Muscle of leg (tissue), 11 donors: Measurements from ENCODE around the gene KCNH4. TPM values are rescaled to one million over a fixed set of nuclear protein-coding genes. Genes with fewer than 3 reads are reported as not detected.
"Not testable (repeated sequence)": the region's sequence is repeated elsewhere in the genome, so short reads cannot be mapped to it uniquely, and the experiment has no call there.

Experiments
- DNase-seq: peaks from one replicate; pipeline ENCODE4 v3.0.0; 2013
- H3K27ac ChIP-seq: one replicate; pipeline ENCODE4 v1.5.1; 2013; ENCODE audit warnings: mild to moderate bottlenecking, low read length, control low read depth
- H3K27me3 ChIP-seq: one replicate; pipeline ENCODE4 v1.6.1; 2013; ENCODE audit warnings: low read length; ENCODE audit not compliant: control insufficient read depth, insufficient read depth
- H3K36me3 ChIP-seq: one replicate; pipeline ENCODE4 v1.6.1; 2013; ENCODE audit warnings: low read length; ENCODE audit not compliant: control insufficient read depth, insufficient read depth
- H3K4me1 ChIP-seq: one replicate; pipeline ENCODE4 v1.6.1; 2013; ENCODE audit warnings: low read length; ENCODE audit not compliant: control insufficient read depth, insufficient read depth
- H3K4me3 ChIP-seq: one replicate; pipeline ENCODE4 v1.5.1; 2013; ENCODE audit warnings: low read length, control low read depth
- H3K9me3 ChIP-seq: replicated peaks from 2 replicates; pipeline ENCODE4 v1.6.1; 2013; ENCODE audit warnings: low read depth, low read length; ENCODE audit not compliant: control insufficient read depth
- WGBS: methylation state at CpG from one replicate; pipeline ENCODE4 v1.1.5; 2013; ENCODE audit warnings: missing lambda C conversion rate; ENCODE audit not compliant: insufficient coverage; 5-methylcytosine and 5-hydroxymethylcytosine counted together
- polyA plus RNA-seq, 8 donors: library from polyadenylated mRNA; unstranded; fragments of 120-200 nt; gene quantifications; one replicate each; pipeline versions ENCODE4 v1.2.1 to v1.2.3, GENCODE V29; 2013; ENCODE audit warnings: inconsistent platforms in 1 of 8, low replicate concordance in 1 of 8; ENCODE audit not compliant: insufficient read length in 8 of 8, insufficient read depth in 1 of 8
- total RNA-seq: library from RNA; stranded (reverse); fragments of 120-200 nt; gene quantifications from one replicate; pipeline ENCODE4 v1.2.4, GENCODE V29; 2013

KCNH4 gene
- total and polyA plus RNA-seq, 9 donors: 0.04 to 0.05 (median 0.05) TPM; not detected in 6

DNA sequence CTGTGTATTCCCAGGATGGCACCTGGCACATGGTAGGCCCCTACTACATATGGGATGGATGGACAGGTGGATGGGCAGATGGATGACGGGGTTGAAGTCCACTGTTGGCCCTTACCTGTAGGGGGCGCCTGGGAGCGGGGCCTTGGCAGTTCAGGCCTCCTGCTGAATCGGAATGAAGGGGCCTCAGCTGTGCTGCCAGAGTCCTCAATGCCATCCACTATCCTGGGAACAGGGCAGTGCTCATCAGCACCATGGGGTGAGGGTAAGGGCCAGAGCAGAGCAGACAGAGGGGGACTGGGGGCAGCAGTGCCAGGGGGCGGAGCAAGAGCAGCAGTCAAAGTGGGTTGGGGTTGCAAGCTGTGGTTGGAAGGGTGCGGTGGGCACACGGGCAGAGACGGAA, 17.8 kb downstream of the KCNH4 start:
- Histone ChIP-seq H3K9me3 (no peaks in the 10 kb centered on the region), H3K36me3 (no peaks in the 10 kb centered on the region), H3K27ac (no peak overlapping the region), H3K27me3 (no peaks in the 10 kb centered on the region), H3K4me3 (no peak overlapping the region), H3K4me1 (no peaks in the 10 kb centered on the region)
- no peak for DNase-seq
- WGBS: 51% methylated on average over 8 of the region's 8 CpGs

DNA sequence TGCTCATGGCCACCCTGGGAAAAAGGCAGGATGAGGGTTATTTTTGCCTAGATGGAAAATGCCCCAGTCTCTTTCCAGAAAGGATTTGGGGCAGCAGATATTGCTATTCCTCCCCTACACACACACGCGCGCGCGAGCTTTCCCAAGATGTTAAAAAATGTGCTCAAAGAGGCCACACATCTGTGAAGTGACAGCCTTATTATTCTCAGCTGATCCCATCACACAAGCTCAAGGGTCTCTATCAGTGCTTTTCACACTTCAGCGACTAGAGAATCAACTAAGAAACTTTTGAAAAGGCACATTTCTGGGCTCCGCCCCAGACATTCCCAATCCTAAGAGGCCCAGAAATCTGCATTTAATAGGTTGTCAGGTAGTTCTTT, 20.4 kb downstream of the KCNH4 start:
- DNase-seq: no peak
- Histone ChIP-seq H3K4me3 (no peak overlapping the region), H3K4me1 (peaks cover 4% of the 10 kb centered on the region), H3K36me3 (no peaks in the 10 kb centered on the region), H3K27me3 (no peaks in the 10 kb centered on the region), H3K27ac (no peak overlapping the region), H3K9me3 (no peaks in the 10 kb centered on the region)
- WGBS: 60% methylated on average over 1 of the region's 7 CpGs

DNA sequence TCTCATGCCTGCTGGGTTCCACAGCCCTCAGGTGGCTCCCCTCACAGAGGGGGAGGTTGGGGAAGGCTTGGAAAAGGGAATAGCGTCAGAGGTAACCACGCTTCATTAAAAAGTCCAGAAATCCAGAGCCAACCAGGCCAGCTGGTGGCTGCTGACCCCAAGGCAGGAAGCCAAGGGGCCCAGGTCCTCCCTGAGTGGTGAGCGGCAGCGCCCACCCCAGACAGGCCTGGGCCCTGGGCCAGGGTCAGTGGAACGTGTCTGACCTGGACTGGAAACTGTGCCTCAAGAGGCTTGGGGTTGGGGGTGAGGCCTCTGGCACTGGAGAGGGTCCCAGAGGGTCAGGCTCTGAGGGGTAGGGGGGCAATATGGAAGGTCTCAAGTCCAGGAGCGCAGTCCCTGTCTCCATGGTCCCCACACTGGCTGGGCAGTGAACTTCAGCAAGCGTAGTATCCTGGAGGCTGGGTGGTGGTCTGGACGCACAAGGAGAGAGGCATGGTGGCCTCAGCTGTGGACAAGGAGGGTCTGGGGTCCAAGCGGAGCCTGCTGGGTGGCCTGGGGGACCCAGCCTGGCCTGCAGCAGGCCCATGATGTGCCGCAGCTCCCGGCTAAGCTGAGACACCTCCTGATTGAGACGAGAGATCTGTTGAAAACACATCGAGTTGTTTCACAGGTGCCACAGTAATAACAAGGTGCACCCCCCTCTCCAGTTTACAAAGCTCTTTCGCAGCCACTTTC, 21.0 kb downstream of the KCNH4 start:
- H3K36me3 ChIP-seq: no peaks in the 10 kb centered on the region
- H3K9me3 ChIP-seq: no peaks in the 10 kb centered on the region
- peaks cover 7% of the 10 kb centered on the region for H3K4me1 ChIP-seq
- no peaks in the 10 kb centered on the region for H3K27me3 ChIP-seq
- DNase-seq: no peak
- H3K27ac ChIP-seq: no peak overlapping the region
- no peak overlapping the region for H3K4me3 ChIP-seq
- WGBS: 59% methylated on average over 12 of the region's 14 CpGs

DNA sequence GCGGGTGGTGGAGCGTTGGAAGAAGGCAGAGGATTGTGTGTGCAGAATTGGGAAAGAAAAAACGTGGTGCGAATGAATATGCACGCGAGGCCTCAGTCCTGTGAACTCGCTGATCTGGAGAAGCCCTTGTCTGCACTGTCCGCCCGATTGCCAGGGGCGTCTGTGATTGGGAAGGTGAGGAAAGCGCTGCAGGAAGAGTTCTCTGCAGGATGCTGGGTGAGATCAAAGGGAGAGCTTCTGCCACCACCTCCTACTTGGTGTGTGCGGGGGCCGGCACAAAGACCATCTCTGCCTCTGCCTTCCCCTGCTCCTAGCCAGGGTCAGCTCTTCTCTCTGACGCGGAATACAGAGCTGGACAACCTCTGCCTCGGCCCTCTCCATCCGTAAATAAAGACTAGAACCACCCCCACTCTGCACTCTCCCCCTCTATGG, 25.3 kb downstream of the KCNH4 start:
- H3K27me3 ChIP-seq: no peaks in the 10 kb centered on the region
- no peak for DNase-seq
- 21% methylated on average over 16 of the region's 17 CpGs for WGBS
- peaks cover 19% of the 10 kb centered on the region for H3K36me3 ChIP-seq
- H3K27ac ChIP-seq: no peak overlapping the region
- peak overlapping the region; percentile 97 for H3K4me3 ChIP-seq
- peaks cover 17% of the 10 kb centered on the region for H3K4me1 ChIP-seq
- H3K9me3 ChIP-seq: no peaks in the 10 kb centered on the region

DNA sequence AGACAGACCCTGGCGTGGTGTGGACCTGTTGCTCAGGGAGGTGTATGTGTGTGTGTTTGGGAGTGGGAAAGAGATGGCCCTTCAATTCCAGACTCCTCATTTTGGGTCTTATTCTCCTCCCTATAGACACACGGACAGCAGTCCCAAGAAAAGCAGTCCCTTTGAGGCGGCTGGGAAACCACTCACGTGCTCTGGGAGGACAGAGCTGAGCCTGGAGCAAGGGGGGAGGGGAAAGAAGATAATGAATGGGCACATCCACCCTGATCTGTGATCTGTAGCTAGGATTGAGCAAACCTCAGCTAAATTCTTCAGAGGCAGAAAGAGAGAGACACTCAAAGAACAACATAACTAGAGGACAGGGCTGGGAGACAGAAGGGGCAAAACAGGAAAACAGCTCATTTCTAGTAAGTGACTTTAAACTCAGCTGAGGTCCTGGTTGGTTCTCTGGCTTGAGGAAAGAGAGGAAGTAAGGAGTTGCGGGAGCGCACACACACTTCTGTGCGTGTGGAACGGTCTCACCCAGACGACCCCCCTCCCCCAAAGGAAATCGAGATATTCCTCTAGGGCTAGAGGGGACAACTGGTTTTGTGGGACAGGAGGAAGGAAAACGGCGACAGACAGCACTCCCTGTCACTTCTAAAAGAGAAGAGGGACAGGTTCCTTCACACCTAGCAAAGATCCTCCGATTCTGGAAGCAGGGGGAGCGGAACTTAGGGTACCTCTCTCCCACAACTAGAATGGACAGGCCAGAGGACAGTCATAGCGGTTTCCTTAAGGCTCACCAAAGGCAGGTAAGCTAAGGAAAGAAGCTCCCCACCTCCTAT, 26.8 kb downstream of the KCNH4 start:
- H3K4me1 ChIP-seq: peaks cover 17% of the 10 kb centered on the region
- no peak for DNase-seq
- WGBS: 0% methylated on average over 1 of the region's 15 CpGs

DNA sequence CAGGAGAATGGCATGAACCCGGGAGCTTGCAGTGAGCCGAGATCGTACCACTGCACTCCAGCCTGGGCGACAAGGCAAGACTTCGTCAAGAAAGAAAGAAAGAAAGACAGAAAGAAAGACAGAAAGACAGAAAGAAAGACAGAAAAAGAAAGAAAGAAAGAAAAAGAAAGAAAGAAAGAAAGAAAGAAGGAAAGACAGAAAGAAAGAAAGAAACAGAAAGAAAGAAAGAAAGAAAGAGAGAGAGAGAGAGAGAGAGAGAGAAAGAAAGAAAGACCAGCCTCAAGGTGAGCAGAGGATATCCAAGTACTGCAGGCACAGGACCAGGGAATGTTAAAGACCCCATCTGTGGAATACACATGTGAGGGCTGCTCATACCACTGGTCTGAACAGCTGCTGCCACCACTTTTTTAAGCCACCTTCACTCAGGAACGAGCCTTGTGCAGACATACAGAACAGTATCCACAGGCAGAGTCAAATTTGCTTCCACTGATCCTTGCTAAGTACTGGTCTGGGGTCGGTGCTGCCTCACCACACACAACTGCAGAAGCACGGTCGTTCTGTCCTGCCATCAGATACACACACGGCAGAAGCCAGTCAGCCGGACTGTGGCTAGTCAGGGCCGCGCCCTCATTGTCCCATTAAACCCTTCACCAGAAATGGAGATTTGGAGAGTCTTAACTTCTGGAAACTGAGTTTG, 33.9 kb downstream of the KCNH4 start:
- no peak overlapping the region for H3K27ac ChIP-seq
- peaks cover 17% of the 10 kb centered on the region for H3K4me1 ChIP-seq
- no peaks in the 10 kb centered on the region for H3K9me3 ChIP-seq
- no peak for DNase-seq
- H3K36me3 ChIP-seq: peaks cover 39% of the 10 kb centered on the region
- no peaks in the 10 kb centered on the region for H3K27me3 ChIP-seq
- no peak overlapping the region for H3K4me3 ChIP-seq
- 86% methylated on average over 9 of the region's 13 CpGs for WGBS

More for the DNA sequence above, 26.8 kb downstream of the KCNH4 start:
- peak overlapping the region; percentile 97 for H3K4me3 ChIP-seq
- H3K27ac ChIP-seq: peak overlapping the region; percentile 36
- H3K36me3 ChIP-seq: peaks cover 27% of the 10 kb centered on the region
- no peaks in the 10 kb centered on the region for H3K9me3 ChIP-seq
- H3K27me3 ChIP-seq: no peaks in the 10 kb centered on the region

DNA sequence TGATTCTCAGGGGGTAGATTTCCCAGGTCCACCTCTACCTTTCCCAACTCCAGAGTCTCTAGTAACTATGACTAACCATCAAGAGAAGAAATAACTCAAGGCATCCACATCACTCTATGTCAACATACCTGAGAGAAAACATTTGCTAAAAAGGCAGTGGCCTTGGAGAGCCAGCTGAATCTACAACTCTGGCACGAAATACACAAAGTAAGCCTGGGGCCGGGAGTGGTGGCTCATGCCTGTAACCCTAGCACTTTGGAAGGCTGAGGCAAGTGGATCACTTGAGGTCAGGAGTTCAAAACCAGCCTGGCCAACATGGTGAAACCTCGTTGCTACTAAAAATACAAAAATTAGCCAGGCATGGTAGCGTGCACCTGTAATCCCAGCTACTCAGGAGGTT, 37.8 kb downstream of the KCNH4 start:
- Histone ChIP-seq H3K4me1 (peaks cover 43% of the 10 kb centered on the region), H3K36me3 (peaks cover 30% of the 10 kb centered on the region), H3K27ac (peak overlapping the region; percentile 21)
- WGBS: 81% methylated on average over 3 of the region's 4 CpGs
- not testable (repeated sequence) for H3K9me3 ChIP-seq, H3K4me3 ChIP-seq, DNase-seq, H3K27me3 ChIP-seq

DNA sequence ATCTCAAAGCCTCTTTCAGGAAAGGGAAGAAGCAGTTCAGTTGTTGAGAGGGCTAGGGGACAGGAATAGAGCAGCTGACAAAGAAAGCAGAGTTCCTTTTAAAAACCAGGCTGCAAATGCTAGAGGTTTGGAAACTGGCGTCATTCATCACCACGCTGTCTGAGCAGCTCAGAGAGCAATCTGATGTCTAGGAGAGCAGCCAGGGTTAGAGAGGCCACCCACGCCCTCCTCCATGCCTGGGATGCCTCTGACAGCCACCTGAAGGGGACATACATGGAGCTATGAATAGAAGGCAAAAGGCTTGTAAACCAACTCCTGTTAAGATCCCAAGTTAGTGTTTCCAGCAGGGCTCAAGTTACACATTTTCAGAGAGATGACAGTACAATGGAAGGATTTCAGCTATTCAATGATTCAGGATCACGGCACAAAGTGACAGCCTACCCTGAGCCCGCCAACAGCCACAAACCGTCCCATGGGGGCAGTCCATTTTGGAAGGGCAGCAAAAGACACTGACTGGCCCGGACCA, 38.5 kb downstream of the KCNH4 start:
- no peaks in the 10 kb centered on the region for H3K9me3 ChIP-seq
- H3K36me3 ChIP-seq: peaks cover 28% of the 10 kb centered on the region
- H3K4me1 ChIP-seq: peaks cover 44% of the 10 kb centered on the region
- H3K4me3 ChIP-seq: no peak overlapping the region
- WGBS: 50% methylated on average over 3 of the region's 7 CpGs
- peak; percentile 60 for DNase-seq
- H3K27ac ChIP-seq: peak overlapping the region; percentile 42
- no peaks in the 10 kb centered on the region for H3K27me3 ChIP-seq

DNA sequence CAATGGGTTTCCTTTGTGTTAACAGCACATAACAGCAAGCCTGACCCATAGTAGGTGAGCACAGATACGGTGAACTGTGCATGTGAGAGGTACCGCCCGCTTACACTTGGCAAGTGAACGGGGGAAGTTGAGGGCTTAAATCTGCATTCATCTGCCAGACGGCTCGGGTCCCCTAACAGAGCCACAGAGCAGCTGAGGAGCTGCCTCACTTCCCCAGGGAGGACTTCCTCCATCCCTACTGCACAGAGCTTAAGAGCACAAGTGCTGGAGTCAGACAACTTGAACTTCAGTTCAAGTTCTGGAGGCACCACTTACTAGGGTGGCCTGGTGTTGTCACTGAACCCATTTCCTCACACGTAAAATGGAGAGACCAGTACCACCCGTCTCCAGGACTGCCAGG, 39.6 kb downstream of the KCNH4 start:
- no peaks in the 10 kb centered on the region for H3K27me3 ChIP-seq
- peaks cover 47% of the 10 kb centered on the region for H3K4me1 ChIP-seq
- no peak overlapping the region for H3K27ac ChIP-seq
- DNase-seq: no peak
- no peak overlapping the region for H3K4me3 ChIP-seq
- no peaks in the 10 kb centered on the region for H3K9me3 ChIP-seq
- peaks cover 26% of the 10 kb centered on the region for H3K36me3 ChIP-seq
- 76% methylated on average over 7 of the region's 8 CpGs for WGBS

DNA sequence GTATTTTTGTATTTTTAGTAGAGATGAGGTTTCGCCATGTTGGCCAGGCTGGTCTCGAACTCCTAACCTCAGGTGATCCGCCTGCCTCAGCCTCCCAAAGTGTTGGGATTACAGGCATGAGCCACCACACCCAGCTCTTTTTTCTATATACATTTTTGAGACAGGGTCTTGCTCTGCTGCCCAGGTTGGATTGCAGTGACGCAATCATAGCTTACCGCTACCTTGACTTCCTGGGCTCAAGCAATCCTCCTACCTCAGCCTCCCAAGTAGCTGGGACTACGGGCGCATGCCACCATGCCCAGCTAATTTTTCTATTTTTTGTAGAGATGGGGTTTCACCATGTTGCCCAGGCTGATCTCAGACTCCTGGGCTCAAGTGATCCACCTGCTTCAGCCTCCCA, 40.3 kb downstream of the KCNH4 start:
- Histone ChIP-seq H3K36me3 (peaks cover 32% of the 10 kb centered on the region), H3K4me1 (peaks cover 50% of the 10 kb centered on the region)
- H3K9me3 ChIP-seq, DNase-seq, H3K4me3 ChIP-seq, H3K27ac ChIP-seq, H3K27me3 ChIP-seq: not testable (repeated sequence)
- 94% methylated on average over 3 of the region's 7 CpGs for WGBS
